ENCODE results near the gene BEND7. TPM values are rescaled to one million over a fixed set of nuclear protein-coding genes. Genes with fewer than 3 reads are reported as not detected.

The BEND7 gene
- 0.98 TPM for polyA plus RNA-seq (2012; ENCODE audit: missing spikeins)

GRCh38 chr10:13528875-13529713 is at the start of gene BEND7:
Gene BEND7 (minus strand): TSS chr10:13529014. CDS start chr10:13528533, 481 bp downstream.
- no peak for TF ChIP-seq POLR2AphosphoS5 (IDR thresholded peaks at IDR 0.05; ENCODE audit: low read depth, low read length)
- no peak for TF ChIP-seq TAF1 (IDR thresholded peaks at IDR 0.05; ENCODE audit: borderline replicate concordance, low read depth, low read length)
- no peak for TF ChIP-seq POLR2A (IDR thresholded peaks at IDR 0.05; ENCODE audit: low read depth, low read length)
- FAIRE-seq (no peak), DNase-seq (ENCODE audit: insufficient read length) (peak; percentile 46)

GRCh38 chr10:13573960-13574359 is 45.1 kb upstream of the BEND7 start:
- no peak for FAIRE-seq
- DNase-seq (ENCODE audit: insufficient read length): no peak
- TF ChIP-seq POLR2AphosphoS5 (IDR thresholded peaks at IDR 0.05; ENCODE audit: low read depth, low read length) (no peak), TAF1 (IDR thresholded peaks at IDR 0.05; ENCODE audit: borderline replicate concordance, low read depth, low read length) (no peak), POLR2A (IDR thresholded peaks at IDR 0.05; ENCODE audit: low read depth, low read length) (no peak)

- no peak for FAIRE-seq
- no peak for DNase-seq (ENCODE audit: insufficient read length)
- no peak for TF ChIP-seq TAF1 (IDR thresholded peaks at IDR 0.05; ENCODE audit: borderline replicate concordance, low read depth, low read length)
- TF ChIP-seq POLR2AphosphoS5 (IDR thresholded peaks at IDR 0.05; ENCODE audit: low read depth, low read length): no peak
- TF ChIP-seq POLR2A (IDR thresholded peaks at IDR 0.05; ENCODE audit: low read depth, low read length): no peak
Observed at GRCh38 chr10:13571541-13571940, 42.7 kb upstream of the BEND7 start.

GRCh38 chr10:13567030-13567429 is 38.2 kb upstream of the BEND7 start:
- no peak for DNase-seq (ENCODE audit: insufficient read length)
- FAIRE-seq: no peak
- TF ChIP-seq POLR2AphosphoS5 (IDR thresholded peaks at IDR 0.05; ENCODE audit: low read depth, low read length) (no peak), POLR2A (IDR thresholded peaks at IDR 0.05; ENCODE audit: low read depth, low read length) (no peak), TAF1 (IDR thresholded peaks at IDR 0.05; ENCODE audit: borderline replicate concordance, low read depth, low read length) (no peak)

GRCh38 chr10:13564576-13564975 is 35.8 kb upstream of the BEND7 start:
- TF ChIP-seq TAF1 (IDR thresholded peaks at IDR 0.05; ENCODE audit: borderline replicate concordance, low read depth, low read length) (no peak), POLR2A (IDR thresholded peaks at IDR 0.05; ENCODE audit: low read depth, low read length) (no peak), POLR2AphosphoS5 (IDR thresholded peaks at IDR 0.05; ENCODE audit: low read depth, low read length) (no peak)
- FAIRE-seq (no peak), DNase-seq (ENCODE audit: insufficient read length) (no peak)

GRCh38 chr10:13563481-13564445 is 34.9 kb upstream of the BEND7 start:
- DNase-seq (ENCODE audit: insufficient read length) (no peak), FAIRE-seq (no peak)

GRCh38 chr10:13560597-13560996 is 31.8 kb upstream of the BEND7 start:
- TF ChIP-seq POLR2A (IDR thresholded peaks at IDR 0.05; ENCODE audit: low read depth, low read length) (no peak), TAF1 (IDR thresholded peaks at IDR 0.05; ENCODE audit: borderline replicate concordance, low read depth, low read length) (no peak), POLR2AphosphoS5 (IDR thresholded peaks at IDR 0.05; ENCODE audit: low read depth, low read length) (no peak)
- FAIRE-seq: no peak
- no peak for DNase-seq (ENCODE audit: insufficient read length)

More at GRCh38 chr10:13563481-13564445, 34.9 kb upstream of the BEND7 start:
- TF ChIP-seq TAF1 (IDR thresholded peaks at IDR 0.05; ENCODE audit: borderline replicate concordance, low read depth, low read length): no peak

- no peak for FAIRE-seq
Observed at GRCh38 chr10:13559124-13559700, 30.4 kb upstream of the BEND7 start.

GRCh38 chr10:13555884-13556510 is 27.2 kb upstream of the BEND7 start:
- FAIRE-seq (no peak), DNase-seq (ENCODE audit: insufficient read length) (no peak)

More at GRCh38 chr10:13559124-13559700, 30.4 kb upstream of the BEND7 start:
- no peak for DNase-seq (ENCODE audit: insufficient read length)
- TF ChIP-seq POLR2AphosphoS5 (IDR thresholded peaks at IDR 0.05; ENCODE audit: low read depth, low read length): no peak
- no peak for TF ChIP-seq TAF1 (IDR thresholded peaks at IDR 0.05; ENCODE audit: borderline replicate concordance, low read depth, low read length)
- no peak for TF ChIP-seq POLR2A (IDR thresholded peaks at IDR 0.05; ENCODE audit: low read depth, low read length)

GRCh38 chr10:13550802-13551201 is 22.0 kb upstream of the BEND7 start:
- DNase-seq (ENCODE audit: insufficient read length) (no peak), FAIRE-seq (no peak)
- TF ChIP-seq POLR2A (IDR thresholded peaks at IDR 0.05; ENCODE audit: low read depth, low read length): no peak
- no peak for TF ChIP-seq TAF1 (IDR thresholded peaks at IDR 0.05; ENCODE audit: borderline replicate concordance, low read depth, low read length)
- TF ChIP-seq POLR2AphosphoS5 (IDR thresholded peaks at IDR 0.05; ENCODE audit: low read depth, low read length): no peak

More at GRCh38 chr10:13555884-13556510, 27.2 kb upstream of the BEND7 start:
- no peak for TF ChIP-seq POLR2A (IDR thresholded peaks at IDR 0.05; ENCODE audit: low read depth, low read length)
- no peak for TF ChIP-seq POLR2AphosphoS5 (IDR thresholded peaks at IDR 0.05; ENCODE audit: low read depth, low read length)
- TF ChIP-seq TAF1 (IDR thresholded peaks at IDR 0.05; ENCODE audit: borderline replicate concordance, low read depth, low read length): no peak
